DMS79 treated with DMSO at 0.1 percent for 48 hours (cell line): Measurements from ENCODE around the gene TRIM61.
A peak's percentile ranks its signal among the peaks of the same experiment; 100 is the strongest.
"Not testable (repeated sequence)": the region's sequence is repeated elsewhere in the genome, so short reads cannot be mapped to it uniquely, and the experiment has no call there.

Source experiments
- DNase-seq: peaks from one replicate; lab custom pipeline; 2025; lab: John Stamatoyannopoulos, UW

Gene TRIM61

DNA sequence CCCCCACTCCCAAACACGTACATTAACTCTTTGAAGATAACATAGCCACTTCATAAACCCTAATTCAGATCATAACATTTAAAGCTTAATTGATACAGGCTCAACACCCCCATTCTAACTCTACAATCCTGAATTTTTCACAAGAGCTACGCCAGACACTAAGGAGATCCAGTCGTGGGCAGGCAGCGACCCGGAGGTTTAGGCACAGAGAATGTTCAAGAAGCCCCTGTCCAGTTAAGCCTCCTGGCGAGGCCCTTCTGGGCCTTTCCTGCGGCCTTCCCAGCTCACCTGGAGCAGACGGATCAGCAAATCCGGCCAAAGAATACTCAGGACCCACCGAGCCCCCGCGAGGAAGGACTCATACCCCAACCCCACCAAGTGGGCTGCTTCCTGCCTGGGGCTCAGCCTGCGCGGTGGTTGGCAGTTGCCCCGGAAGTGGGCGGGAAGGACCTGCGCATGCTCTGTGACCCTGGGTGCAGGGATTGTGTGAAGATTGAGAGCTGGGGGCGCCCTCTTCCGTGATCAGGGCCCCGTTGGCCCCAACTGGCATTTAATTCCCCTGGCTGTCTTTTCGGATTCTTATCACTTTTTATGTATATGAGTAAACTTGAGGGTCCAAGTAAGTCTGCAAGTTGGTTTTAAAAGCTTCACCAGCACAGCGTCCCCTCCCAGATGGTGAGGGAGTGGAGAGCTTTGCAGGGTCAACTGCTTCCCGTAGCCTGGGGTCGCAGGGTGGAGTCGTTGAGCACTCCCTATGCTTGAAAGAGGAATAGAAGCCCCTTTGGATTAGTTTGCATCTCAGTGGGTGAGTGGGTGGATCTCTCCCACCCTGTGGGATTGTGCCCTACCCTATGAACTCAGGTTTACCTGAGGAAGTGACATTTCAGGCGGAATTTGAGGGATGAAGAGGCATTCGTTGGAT is at the start of gene TRIM61:
Gene TRIM61, minus strand, starts transcription at position 415 of the 922 bp plus-strand sequence. CDS start 7,655 bp downstream, outside the sequence.
- no peak for DNase-seq

DNA sequence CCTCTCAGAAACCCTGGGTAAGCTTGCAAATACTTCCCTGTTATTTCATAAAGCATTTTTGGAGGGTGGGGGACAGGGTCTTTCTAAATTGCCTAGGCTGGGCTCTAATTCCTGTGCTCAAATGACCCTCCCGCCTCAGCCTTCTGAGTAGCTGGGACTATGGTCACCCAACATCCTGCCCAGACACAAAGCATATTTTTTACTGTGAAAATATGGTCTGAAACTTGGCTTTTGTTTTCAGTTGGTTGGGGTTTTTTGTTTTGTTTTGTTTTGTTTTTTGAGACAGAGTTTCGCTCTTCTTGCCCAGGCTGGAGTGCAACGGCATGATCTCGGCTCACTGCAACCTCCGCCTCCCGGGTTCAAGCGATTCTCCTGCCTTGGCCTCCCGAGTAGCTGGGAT is 48.3 kb upstream of the TRIM61 start:
- not testable (repeated sequence) for DNase-seq

DNA sequence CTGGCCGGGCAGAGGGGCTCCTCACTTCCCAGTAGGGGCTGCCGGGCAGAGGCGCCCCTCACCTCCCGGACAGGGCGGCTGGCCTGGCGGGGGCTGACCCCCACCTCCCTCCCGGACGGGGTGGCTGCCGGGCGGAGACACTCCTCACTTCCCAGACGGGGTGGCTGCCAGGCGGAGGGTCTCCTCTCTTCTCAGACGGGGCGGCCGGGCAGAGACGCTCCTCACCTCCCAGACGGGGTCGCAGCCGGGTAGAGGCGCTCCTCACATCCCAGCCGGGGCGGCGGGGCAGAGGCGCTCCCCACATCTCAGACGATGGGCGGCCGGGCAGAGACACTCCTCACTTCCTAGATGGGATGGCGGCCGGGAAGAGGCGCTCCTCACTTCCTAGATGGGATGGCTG is 42.5 kb upstream of the TRIM61 start:
- DNase-seq = not testable (repeated sequence)

DNA sequence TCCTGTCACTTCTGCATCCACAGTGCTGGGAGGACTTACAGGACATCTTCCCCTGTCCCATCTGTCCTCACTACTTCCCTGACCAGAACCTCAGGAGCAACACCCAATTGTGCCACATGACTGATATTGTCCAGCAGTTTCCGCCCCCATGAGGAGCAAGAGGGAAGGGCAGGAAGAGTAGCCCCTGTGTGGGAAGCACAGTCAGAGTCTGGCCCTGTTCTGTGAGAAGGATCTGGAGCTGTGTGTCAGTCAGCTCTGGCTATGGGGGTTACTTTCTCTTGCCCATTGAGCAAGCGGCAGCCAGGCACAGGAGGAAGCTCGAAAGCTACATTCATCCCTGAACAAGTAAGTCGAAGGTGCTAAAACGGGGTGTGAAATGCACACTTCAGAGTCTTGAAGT is 39.5 kb upstream of the TRIM61 start:
- DNase-seq = no peak

DNA sequence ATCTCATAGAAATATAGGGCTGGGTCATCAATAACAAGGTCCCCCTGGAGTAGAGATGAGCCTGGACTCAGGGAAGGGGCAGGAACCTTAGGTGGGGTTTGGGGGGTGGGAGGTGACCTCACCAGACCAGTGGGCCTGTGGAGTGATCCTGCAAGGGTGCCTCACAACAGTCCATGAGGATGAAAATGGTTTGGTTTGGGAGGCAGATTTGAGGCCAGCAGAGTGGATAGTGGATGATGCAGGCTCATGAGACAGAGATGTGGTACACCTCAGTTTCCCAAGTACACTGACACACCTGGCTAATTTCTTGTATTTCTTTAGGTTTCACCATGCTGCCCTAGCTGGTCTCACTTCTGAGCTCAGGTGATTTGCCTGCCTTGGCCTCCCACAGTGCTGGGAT is 36.2 kb upstream of the TRIM61 start:
- no peak for DNase-seq

DNA sequence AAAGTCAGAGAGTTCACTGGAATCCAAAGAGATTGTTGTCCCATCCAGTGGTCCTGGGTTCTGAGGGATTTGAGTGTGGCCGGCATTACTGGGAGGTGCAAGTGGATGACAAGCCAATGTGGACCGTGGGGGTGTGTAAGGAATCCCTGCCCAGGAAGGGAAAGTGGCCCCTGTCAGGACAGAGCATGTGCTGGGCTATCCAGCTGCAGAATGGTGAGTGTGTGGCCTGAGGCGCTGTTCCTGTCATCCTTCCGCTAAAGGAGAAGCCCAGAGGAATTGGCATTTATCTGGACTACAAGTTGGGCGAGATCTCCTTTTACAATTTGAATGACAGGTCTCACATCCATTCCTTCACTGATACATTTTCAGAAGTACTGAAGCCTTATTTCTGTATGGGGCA is 33.9 kb upstream of the TRIM61 start:
- no peak for DNase-seq

DNA sequence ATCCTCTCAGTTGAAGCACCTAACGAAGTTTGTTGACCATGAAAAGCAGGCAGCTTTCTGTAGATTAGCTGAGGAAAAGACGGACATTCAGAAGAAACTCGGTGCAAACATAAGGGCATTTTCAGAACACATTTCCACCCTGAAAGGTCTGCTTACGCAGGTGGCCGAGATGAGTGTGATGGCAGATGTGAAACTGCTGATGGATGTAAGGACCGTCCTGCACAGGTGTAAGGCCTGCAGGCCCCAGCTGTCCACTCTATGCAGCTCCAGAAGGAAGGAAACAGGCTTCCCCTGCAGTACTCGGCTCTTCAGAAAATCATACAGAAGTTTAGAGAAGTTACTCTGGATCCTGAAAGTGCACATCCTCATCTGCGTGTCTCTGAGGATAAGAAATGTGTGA is 33.5 kb upstream of the TRIM61 start:
- no peak for DNase-seq

DNA sequence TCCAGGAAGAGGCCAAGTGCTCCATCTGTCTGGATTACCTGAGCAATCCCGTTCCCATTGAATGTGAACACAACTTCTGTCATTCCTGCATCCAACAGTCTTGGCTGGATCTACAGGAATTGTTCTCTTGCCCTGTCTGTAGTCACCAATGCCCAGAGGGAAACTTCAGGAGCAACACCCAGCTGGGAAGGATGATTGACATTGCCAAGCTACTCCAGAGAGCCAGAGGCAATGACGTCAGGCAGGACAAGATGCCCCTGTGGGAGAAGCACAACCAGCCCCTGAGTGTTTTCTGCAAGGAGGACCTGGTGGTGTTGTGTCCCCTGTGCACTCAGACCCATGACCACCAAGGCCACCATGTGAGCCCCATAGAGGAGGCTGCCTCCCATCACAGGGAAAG is 33.0 kb upstream of the TRIM61 start:
- no peak for DNase-seq

DNA sequence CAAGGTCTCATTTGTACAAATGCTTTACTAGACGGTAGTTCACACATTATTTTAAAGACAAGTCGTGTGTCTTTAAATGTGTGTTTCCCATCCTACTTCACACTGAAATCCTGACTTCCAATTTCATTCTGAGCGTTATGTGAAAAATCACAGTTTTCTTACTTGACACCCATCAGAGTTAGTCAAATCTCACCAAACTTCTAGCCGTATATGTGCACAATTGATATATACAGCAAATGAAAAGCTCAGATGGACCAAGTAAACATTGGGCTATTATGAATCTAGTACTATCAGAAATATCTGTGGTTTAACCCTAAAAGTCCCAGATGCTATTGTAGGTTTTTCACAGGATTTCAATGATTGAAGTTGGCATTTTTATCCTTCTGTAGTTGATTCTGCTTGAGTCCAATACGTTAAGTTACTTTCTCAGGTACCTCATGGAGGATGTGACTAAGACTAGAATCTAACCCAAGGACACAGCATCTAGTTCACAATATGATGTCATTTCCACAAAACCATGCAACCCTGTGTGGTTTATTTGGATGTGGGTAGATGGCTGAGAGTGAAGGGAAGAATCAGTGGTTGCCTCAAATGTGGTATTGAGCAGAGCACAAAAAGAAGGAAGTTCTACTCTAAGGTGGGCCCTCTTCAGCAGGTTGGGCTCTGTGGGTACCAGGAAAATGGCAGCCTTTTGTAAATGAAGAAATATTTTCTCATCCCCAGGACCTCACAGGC is 32.2 kb upstream of the TRIM61 start:
- DNase-seq = no peak

DNA sequence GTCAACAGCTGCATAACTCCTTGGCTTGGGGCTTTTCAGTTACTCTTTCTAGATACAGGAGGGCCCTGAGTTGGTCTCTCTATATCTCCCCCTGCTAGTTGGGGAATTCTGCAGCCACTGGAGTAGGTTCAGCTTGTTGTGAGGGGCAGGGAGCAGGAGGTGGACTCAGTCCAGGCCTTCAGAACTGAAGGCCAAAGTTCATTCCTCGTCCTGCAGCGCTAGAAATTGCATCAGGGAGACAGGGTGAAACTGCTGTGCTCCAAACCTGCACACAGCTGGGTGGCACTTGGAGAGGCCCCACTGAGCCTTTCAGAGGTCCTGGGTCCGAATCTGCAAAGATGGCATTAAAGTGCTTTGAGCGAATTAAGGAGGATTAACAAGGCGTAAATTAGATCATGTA is 29.4 kb upstream of the TRIM61 start:
- DNase-seq = no peak

DNA sequence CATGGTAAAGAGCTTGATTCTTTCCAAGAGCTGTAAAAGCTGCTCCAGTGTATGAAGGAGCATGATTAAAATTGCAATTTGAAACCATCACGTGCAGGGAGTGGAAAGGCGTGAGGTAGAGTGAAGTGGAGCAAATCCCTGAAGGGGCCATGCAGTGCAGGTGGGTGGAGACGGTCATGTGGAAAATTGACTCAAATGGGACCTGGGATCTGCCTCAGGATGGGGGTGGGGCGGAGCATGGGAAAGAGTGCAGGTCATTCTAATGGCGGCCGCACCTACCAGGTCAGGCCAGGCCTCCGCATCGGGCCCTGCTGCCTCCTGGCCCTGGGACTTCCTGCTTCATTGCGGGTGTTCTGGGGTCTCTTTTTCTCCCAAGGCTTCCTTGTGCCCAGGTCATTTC is 29.0 kb upstream of the TRIM61 start:
- no peak for DNase-seq

DNA sequence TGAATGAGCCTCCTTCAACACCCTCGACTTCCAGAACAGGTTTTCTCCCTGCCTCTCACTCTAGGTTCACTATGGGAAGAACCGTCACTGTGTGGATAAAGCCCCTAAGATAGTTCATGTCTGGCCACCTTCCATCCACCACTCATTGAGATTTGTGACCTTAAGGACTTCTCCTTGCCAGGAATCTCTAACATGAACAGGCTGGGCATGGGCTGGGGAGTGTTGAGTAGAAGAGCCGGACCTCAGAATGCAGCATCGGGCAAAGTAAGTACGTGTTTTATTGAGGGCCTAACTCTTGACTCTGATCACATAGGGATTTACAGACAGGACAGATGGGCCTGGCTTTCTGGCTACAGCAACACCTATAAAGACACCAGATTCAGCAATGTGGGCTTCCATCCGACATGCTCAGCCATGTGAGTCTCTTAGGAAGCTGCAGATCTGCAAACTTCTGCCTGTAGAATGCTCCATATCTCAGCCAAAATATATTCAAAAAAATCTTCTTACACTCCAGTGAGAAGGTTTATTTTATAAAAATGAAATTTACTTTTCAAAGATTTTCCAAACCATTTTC is 28.0 kb upstream of the TRIM61 start:
- no peak for DNase-seq

DNA sequence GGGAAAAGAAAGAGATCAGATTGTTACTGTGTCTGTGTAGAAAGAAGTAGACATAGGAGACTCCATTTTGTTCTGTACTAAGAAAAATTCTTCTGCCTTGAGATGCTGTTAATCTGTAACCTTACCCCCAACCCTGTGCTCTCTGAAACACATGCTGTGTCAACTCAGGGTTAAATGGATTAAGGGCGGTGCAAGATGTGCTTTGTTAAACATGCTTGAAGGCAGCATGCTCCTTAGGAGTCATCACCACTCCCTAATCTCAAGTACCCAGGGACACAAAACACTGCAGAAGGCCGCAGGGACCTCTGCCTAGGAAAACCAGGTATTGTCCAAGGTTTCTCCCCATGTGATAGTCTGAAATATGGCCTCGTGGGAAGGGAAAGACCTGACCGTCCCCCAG is 24.5 kb upstream of the TRIM61 start:
- not testable (repeated sequence) for DNase-seq

DNA sequence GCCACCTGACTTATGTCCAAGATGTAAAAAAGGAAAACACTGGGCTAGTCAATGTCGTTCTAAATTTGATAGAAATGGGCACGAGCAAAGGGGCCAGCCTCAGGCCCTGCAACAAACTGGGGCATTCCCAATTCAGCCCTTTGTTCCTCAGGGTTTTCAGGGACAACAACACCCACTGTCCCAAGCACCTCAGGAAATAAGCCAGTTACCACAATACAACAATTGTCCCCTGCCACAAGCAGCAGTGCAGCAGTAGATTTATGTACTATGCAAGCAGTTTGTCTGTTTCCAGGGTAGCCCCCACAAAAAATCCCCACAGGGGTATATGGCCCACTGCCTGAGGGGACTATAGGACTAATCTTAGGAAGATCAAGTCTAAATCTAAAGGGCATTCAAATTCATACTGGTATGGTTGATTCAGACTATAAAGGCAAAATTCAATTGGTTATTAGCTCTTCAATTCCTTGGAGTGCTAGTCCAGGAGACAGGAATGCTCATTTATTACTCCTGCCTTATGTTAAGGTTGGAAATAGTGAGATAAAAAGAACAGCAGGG is 21.1 kb upstream of the TRIM61 start:
- DNase-seq = not testable (repeated sequence)

DNA sequence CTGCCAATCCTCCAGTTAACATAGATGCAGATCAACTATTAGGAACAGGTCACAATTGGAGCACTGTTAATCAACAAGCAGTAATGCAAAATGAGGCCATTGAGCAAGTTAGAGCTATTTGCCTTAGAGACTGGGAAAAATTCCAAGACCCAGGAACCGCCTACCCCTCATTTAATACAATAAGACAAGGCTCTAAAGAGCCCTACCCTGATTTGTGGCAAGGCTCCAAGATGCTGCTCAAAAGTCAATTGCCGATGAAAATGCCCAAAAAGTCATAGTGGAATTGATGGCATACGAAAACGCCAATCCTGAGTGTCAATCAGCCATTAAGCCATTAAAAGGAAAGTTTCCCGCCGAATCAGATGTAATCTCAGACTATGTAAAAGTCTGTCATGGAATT is 20.5 kb upstream of the TRIM61 start:
- DNase-seq = peak; percentile 82

DNA sequence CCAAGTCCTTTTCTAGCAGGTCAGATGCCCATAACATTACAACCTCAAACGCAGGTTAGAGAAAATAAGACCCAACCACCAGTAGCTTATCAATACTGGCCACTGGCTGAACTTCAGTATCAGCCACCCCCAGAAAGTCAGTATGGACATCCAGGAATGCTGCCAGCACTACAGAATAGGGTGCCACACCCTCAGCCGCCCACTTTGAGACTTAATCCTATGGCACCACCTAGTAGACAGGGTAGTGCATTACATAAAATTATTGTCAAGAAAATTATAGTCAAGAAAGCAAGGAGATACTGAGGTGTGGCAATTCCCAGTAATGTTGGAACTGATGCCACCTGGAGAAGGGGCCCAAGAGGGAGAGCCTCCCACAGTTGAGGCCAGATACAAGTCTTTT is 19.9 kb upstream of the TRIM61 start:
- DNase-seq = no peak

DNA sequence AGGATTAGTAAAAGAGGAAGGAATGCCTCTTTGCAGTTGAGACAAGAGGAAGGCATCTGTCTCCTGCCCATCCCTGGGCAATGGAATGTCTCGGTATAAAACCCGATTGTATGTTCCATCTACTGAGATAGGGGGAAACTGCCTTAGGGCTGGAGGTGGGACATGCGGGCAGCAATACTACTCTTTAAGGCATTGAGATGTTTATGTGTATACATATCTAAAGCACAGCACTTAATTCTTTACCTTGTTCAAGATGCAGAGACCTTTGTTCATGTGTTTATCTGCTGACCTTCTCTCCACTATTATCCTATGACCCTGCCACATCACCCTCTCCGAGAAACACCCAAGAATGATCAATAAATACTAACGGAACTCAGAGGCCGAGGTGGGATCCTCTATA is 18.7 kb upstream of the TRIM61 start:
- not testable (repeated sequence) for DNase-seq

DNA sequence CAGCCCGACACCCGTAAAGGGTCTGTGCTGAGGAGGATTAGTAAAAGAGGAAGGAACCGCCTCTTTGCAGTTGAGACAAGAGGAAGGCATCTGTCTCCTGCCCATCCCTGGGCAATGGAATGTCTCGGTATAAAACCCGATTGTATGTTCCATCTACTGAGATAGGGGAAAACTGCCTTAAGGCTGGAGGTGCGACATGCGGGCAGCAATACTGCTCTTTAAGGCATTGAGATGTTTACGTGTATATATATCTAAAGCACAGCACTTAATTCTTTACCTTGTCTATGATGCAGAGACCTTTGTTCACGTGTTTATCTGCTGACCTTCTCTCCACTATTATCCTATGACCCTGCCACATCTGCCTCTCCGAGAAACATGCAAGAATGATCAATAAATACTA is 13.3 kb upstream of the TRIM61 start:
- not testable (repeated sequence) for DNase-seq

DNA sequence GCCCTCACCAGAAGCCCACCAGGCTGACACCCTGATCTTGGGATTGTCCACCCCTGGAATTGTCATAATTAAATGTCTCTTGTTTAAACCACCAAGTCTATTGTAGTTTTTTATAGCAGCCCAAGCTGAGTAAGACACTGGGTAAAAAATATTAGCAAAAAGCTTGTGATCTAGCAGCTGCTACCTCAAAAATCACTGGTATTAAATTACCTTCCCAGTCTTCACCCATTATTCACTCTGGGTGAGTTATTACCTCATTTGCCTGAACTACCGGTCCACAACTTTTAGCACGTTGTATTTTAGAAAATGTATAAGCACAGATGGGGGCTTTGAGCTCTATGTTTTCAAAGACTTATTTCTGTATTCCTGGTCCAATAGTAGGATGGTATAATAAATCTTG is 12.0 kb upstream of the TRIM61 start:
- DNase-seq = no peak

DNA sequence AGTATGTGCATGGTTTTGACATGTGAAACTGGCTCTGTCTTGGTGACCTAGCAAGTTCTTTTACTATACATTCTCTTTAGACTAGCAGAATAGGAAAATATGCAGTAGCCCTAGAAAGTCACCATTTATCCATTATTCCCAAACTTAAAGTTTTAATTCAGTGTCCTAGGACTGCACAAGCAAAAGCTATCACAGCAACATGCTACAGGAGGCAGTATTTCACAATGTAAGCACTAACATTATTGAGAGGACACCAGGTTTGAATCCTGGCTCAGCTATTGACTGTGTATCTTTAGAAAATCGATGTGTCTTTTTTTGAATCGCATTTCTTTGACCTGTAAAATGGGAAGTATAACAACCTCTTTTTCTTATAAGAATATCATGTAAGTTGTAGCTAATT is 5.5 kb downstream of the TRIM61 start:
- DNase-seq = not testable (repeated sequence)

DNA sequence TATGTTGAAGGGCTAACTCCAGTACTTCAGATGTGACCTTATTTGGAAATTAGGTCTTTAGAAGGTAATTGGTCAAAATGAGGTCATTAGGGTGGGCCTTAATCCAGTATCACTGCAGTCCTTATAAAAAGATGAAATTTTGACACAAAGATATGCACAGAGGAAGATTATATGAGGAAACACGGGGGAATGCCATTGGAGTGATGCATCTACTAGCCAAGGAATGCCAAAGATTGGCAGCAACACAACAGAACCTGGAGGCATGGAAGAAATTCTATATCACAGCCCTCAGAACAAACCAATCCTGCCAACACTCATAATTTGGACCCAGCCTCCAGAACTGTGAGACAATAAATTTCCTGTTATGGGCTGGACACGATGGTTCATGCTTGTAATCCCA is 17.6 kb downstream of the TRIM61 start:
- DNase-seq = no peak

DNA sequence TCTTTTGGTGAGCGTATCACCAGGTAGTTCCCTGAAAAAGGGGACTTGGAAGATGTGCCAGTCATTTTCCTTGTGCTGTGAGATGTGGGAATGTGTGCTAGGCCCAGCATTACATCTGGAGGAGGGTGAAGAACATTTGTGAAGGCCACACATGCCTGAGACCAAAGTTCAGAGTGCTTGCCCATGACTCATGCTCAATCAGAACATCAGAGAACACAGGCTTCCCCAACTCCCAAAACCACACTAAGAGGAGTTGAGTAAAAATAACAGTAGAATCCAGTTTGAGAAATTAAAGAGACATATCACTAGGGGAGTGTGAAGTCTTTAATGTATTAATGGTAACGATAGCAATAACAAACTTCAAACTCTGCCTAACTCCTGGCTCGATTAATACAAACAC is 18.0 kb downstream of the TRIM61 start:
- DNase-seq = not testable (repeated sequence)
